ENCODE measurements around the gene HAL. TPM values are rescaled to one million over a fixed set of nuclear protein-coding genes. Genes with fewer than 3 reads are reported as not detected.

Gene HAL
- total and polyA plus RNA-seq, 2 of the 8 experiments (the other 6 are each of a cell fraction or from before 2014, with no cell fraction given) = 0.12 to 0.17 TPM

DNA sequence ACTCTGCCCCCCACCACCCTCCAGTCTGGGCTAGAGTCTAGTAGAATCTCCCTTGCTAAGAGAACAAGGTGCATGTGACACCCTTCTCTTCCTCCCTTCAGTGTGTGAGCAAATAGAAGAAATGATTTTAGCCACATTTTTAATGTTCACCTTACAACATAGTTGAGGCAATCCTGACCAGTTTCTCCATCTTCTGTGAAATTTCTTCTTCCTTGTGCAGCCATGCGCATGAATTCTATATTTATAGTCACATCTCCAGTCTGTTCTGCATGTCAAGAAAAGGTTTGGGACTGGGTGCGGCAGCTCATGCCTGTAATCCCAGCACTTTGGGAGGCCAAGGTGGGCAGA is 48.8 kb upstream of the HAL start:
- Histone ChIP-seq H3K14ac (ENCODE audit: insufficient read length) (no peak overlapping the region), H3K27ac (ENCODE audit: low read depth, low read length) (no peak overlapping the region), H4K5ac (ENCODE audit: insufficient read length, low read depth, low read length) (no peak overlapping the region), H3K56ac (replicated peaks; ENCODE audit: insufficient read length, low read depth, low read length) (no peak overlapping the region), H3K4me2 (ENCODE audit: insufficient read depth in 1 of 2, low read depth in 2 of 2, low read length in 2 of 2) (no peak overlapping the region), H2BK20ac (ENCODE audit: low read length) (no peak overlapping the region), H3K18ac (ENCODE audit: extremely low read depth, low read length) (no peak overlapping the region), H4K8ac (ENCODE audit: extremely low read depth, insufficient read depth, low read length) (no peak overlapping the region), H3K79me1 (ENCODE audit: low read depth, low read length) (no peaks in the 10 kb centered on the region), H3K23ac (ENCODE audit: insufficient read length) (no peak overlapping the region), H3K23me2 (ENCODE audit: low read depth, low read length) (no peaks in the 10 kb centered on the region; the same call in 1 of the 2 replicates), H3K9me3 (ENCODE audit: insufficient read depth in 2 of 2, low read depth in 1 of 2, low read length in 1 of 2) (no peaks in the 10 kb centered on the region), H3K79me2 (ENCODE audit: control insufficient read depth in 1 of 2, insufficient read depth in 2 of 2, low read length in 2 of 2) (no peaks in the 10 kb centered on the region), H2BK12ac (ENCODE audit: low read depth, low read length) (no peak overlapping the region), H2BK5ac (ENCODE audit: low read depth, low read length) (no peak overlapping the region), H3K9ac (replicated peaks in 1 of 4; ENCODE audit: extremely low read depth in 1 of 4, low read depth in 3 of 4, low read length in 3 of 4) (no peak overlapping the region), H3K27me3 (replicated peaks in 1 of 4; ENCODE audit: control insufficient read depth in 3 of 4, extremely low read depth in 1 of 4, insufficient read depth in 3 of 4, low read length in 3 of 4) (no peaks in the 10 kb centered on the region), H3K4ac (replicated peaks; ENCODE audit: insufficient read length, low read depth, low read length) (no peak overlapping the region), H2AFZ (ENCODE audit: low read length) (no peak overlapping the region), H3K4me1 (replicated peaks in 1 of 4; ENCODE audit: control insufficient read depth in 3 of 4, insufficient read depth in 4 of 4, low read length in 3 of 4) (no peaks in the 10 kb centered on the region), H4K91ac (replicated peaks; ENCODE audit: insufficient read length, low read length) (no peak overlapping the region), H2AK5ac (ENCODE audit: low read depth, low read length) (no peak overlapping the region), H2BK15ac (ENCODE audit: low read length) (no peak overlapping the region), H3K36me3 (ENCODE audit: control insufficient read depth in 2 of 4, insufficient read depth in 4 of 4, low read length in 3 of 4) (no peaks in the 10 kb centered on the region), H3K4me3 (ENCODE audit: extremely low read depth in 1 of 4, insufficient read depth in 2 of 4, low read depth in 3 of 4, low read length in 4 of 4) (no peak overlapping the region), H2BK120ac (replicated peaks; ENCODE audit: low read depth, low read length) (no peak overlapping the region), H4K20me1 (replicated peaks in 1 of 2; ENCODE audit: control insufficient read depth in 1 of 2, insufficient read depth in 2 of 2, low read length in 2 of 2) (no peaks in the 10 kb centered on the region)
- 88% methylated on average over 2 of the region's 2 CpGs; no CpG with 5 or more reads in 1 of the 2 experiments for WGBS, 2 experiments (ENCODE audit: extremely low coverage in 1 of 2, insufficient coverage in 1 of 2, insufficient read length in 1 of 2, insufficient replicate concordance in 2 of 2, low coverage in 1 of 2, low lambda C conversion rate in 2 of 2, missing lambda C conversion rate in 1 of 2)
- FAIRE-seq (no peak), DNase-seq (ENCODE audit: low read depth in 1 of 2, low spot score in 2 of 2) (no peak)
- CTCF ChIA-PET (ENCODE audit: partially characterized antibody) = no interaction called here
- POLR2A ChIA-PET (ENCODE audit: partially characterized antibody) = no interaction called here
- no peak for TF ChIP-seq ASH2L (IDR thresholded peaks at IDR 0.05; ENCODE audit: low read length)
- TF ChIP-seq, protein P1, sequence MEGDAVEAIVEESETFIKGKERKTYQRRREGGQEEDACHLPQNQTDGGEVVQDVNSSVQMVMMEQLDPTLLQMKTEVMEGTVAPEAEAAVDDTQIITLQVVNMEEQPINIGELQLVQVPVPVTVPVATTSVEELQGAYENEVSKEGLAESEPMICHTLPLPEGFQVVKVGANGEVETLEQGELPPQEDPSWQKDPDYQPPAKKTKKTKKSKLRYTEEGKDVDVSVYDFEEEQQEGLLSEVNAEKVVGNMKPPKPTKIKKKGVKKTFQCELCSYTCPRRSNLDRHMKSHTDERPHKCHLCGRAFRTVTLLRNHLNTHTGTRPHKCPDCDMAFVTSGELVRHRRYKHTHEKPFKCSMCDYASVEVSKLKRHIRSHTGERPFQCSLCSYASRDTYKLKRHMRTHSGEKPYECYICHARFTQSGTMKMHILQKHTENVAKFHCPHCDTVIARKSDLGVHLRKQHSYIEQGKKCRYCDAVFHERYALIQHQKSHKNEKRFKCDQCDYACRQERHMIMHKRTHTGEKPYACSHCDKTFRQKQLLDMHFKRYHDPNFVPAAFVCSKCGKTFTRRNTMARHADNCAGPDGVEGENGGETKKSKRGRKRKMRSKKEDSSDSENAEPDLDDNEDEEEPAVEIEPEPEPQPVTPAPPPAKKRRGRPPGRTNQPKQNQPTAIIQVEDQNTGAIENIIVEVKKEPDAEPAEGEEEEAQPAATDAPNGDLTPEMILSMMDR (IDR thresholded peaks at IDR 0.05; ENCODE audit: control extremely low read depth in 1 of 3, insufficient read depth in 1 of 3, low read depth in 1 of 3, low read length in 3 of 3) = no peak
- TF ChIP-seq YY1 (IDR thresholded peaks at IDR 0.05; ENCODE audit: low read depth, low read length) = no peak
- TF ChIP-seq, protein P2, sequence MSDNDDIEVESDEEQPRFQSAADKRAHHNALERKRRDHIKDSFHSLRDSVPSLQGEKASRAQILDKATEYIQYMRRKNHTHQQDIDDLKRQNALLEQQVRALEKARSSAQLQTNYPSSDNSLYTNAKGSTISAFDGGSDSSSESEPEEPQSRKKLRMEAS (IDR thresholded peaks at IDR 0.05) = no peak
- no peak for TF ChIP-seq SIRT6 (IDR thresholded peaks at IDR 0.05; ENCODE audit: low read length)
- no peak for TF ChIP-seq KDM1A (IDR thresholded peaks at IDR 0.05; ENCODE audit: borderline replicate concordance, low read length)
- TF ChIP-seq, protein P3, sequence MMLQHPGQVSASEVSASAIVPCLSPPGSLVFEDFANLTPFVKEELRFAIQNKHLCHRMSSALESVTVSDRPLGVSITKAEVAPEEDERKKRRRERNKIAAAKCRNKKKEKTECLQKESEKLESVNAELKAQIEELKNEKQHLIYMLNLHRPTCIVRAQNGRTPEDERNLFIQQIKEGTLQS (IDR thresholded peaks at IDR 0.05; ENCODE audit: insufficient read depth, low read depth, low read length) = no peak
- TF ChIP-seq, protein P4, sequence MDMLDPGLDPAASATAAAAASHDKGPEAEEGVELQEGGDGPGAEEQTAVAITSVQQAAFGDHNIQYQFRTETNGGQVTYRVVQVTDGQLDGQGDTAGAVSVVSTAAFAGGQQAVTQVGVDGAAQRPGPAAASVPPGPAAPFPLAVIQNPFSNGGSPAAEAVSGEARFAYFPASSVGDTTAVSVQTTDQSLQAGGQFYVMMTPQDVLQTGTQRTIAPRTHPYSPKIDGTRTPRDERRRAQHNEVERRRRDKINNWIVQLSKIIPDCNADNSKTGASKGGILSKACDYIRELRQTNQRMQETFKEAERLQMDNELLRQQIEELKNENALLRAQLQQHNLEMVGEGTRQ (IDR thresholded peaks at IDR 0.05; ENCODE audit: low read length) = no peak
- no peak for TF ChIP-seq SIN3A (conservative IDR thresholded peaks at IDR 0.05 in 1 of 2, IDR thresholded peaks at IDR 0.05 in 1 of 2; ENCODE audit: low read depth in 1 of 2, low read length in 2 of 2)
- TF ChIP-seq EZH2 (IDR thresholded peaks at IDR 0.05; ENCODE audit: low read depth, low read length, severe bottlenecking) = no peak
